Transverse colon (tissue), 4 donors: ENCODE measurements around the gene CPLX1. TPM values are rescaled to one million over a fixed set of nuclear protein-coding genes. Genes with fewer than 3 reads are reported as not detected.

Experiments used
- DNase-seq: peaks from one replicate; pipeline ENCODE4 v3.0.0-alpha.2; 2019
- H3K27ac ChIP-seq, 4 donors: fragments of 200-600 bp; sonication (generic); 2 replicates each; pipeline ENCODE4 v1.5.1; 2016 to 2018; ENCODE audit warnings: inconsistent platforms in 4 of 4
- H3K27me3 ChIP-seq: fragments of 200-600 bp; sonication (generic); 2 replicates; pipeline ENCODE4 v1.5.1; 2017; ENCODE audit warnings: inconsistent platforms
- H3K36me3 ChIP-seq, 4 donors: fragments of 200-600 bp; sonication (generic); 2 replicates each; pipeline ENCODE4 v1.5.1; 2017 to 2019; ENCODE audit warnings: inconsistent platforms in 4 of 4
- H3K4me1 ChIP-seq, 4 donors: fragments of 200-600 bp; sonication (generic); 2 replicates each; pipeline ENCODE4 v1.5.1; 2017 to 2020; ENCODE audit warnings: inconsistent platforms in 4 of 4
- H3K4me3 ChIP-seq, 4 donors: fragments of 200-600 bp; sonication (generic); 1 replicate in 1 of 4; 2 replicates in 3 of 4; pipeline versions ENCODE4 v1.5.1 to v1.6.1; 2017 to 2019; ENCODE audit warnings: inconsistent platforms in 4 of 4
- H3K9me3 ChIP-seq, 2 donors: fragments of 200-600 bp; sonication (generic); 2 replicates each; pipeline ENCODE4 v1.5.1; 2017 to 2019; ENCODE audit warnings: inconsistent platforms in 2 of 2
- POLR2AphosphoS5 ChIP-seq, 3 donors: sonication (generic); formaldehyde crosslinking; IDR thresholded peaks; one replicate each; pipeline ENCODE4 v1.6.1; 2016; ENCODE audit warnings: antibody characterized with exemption in 3 of 3
- WGBS, 2 donors: methylation state at CpG; one replicate each; pipeline ENCODE4 v1.1.5; 2018; ENCODE audit warnings: low coverage in 1 of 2; 5-methylcytosine and 5-hydroxymethylcytosine counted together
- in situ Hi-C, 4 donors: fragments of 200-750 bp; cut with MboI; loops; one replicate each; pipeline versions ENCODE4 v1.15.0 to v1.15.1; 2017; ENCODE audit warnings: low sequenced_read_pairs in 3 of 4, low pct_ligation_motif_present in 1 of 4, low pct_unique_long_range_greater_than_20kb in 1 of 4
- intact Hi-C: fragments of 100-400 bp; cut with DNase I; formaldehyde crosslinking; loops from one replicate; pipeline ENCODE4 v1.15.1; 2023; ENCODE audit warnings: low total_unique reads
- total RNA-seq, 4 donors: library from RNA; depleted of rRNA; stranded (reverse); fragments of >200 nt; gene quantifications; one replicate each; pipeline ENCODE4 v1.1.0, GENCODE V29; 2016

Gene CPLX1
- total RNA-seq, 4 donors from 2014 or later = 0.32 to 3.7 (median 0.41) TPM; not detected in 1

- DNase-seq = no peak
- no peaks in the 10 kb centered on the region for H3K27me3 ChIP-seq
- H3K9me3 ChIP-seq = no peaks in the 10 kb centered on the region
- in situ Hi-C loops = no loop called here
- H3K4me3 ChIP-seq = no peak overlapping the region
- H3K27ac ChIP-seq = no peak overlapping the region
- intact Hi-C loops = no loop called here
- H3K4me1 ChIP-seq = peaks cover 0 to 14% (median 0%) of the 10 kb centered on the region in 4 donors
- no peak for TF ChIP-seq POLR2AphosphoS5 (IDR thresholded peaks at IDR 0.05)
- 95 to 100% methylated on average over 1 to 8 of the region's 8 CpGs for WGBS, 2 donors
- H3K36me3 ChIP-seq = peaks cover 0 to 39% (median 22%) of the 10 kb centered on the region in 4 donors
Measured at GRCh38 chr4:735583-735982, 90.3 kb downstream of the CPLX1 start.

Other genes starting within 250 kb of the CPLX1 start
- gene TMEM271, start 249.8 kb downstream of the CPLX1 start, total RNA-seq = not detected
- 1 to 10 TPM in 1 of 4 donors, under 1 TPM in 2, not detected in 1; 0.60 to 2.5 (median 0.95) TPM for gene PDE6B, start 200.6 kb downstream of the CPLX1 start, total RNA-seq
- gene ATP5ME, start 151.9 kb downstream of the CPLX1 start, total RNA-seq = 100 to 1,000 TPM in 2 of 4 donors, 10 to 100 TPM in 1, not detected in 1; 52.0 to 152 (median 148) TPM
- 100 to 1,000 TPM in 1 of 4 donors, 10 to 100 TPM in 3; 20.3 to 199 (median 33.4) TPM for gene MYL5, start 151.6 kb downstream of the CPLX1 start, total RNA-seq
- gene SLC49A3, start 137.0 kb downstream of the CPLX1 start, total RNA-seq = 10 to 100 TPM in 2 of 4 donors, 1 to 10 TPM in 2; 1.2 to 17.6 (median 9.2) TPM
- gene PCGF3, start 120.3 kb downstream of the CPLX1 start, total RNA-seq = 100 to 1,000 TPM in 2 of 4 donors, 10 to 100 TPM in 2; 56.5 to 256 (median 97.2) TPM
- 100 to 1,000 TPM; 230 to 882 (median 305) TPM for gene GAK, start 106.2 kb upstream of the CPLX1 start, total RNA-seq
- gene TMEM175, start 106.3 kb upstream of the CPLX1 start, total RNA-seq = 100 to 1,000 TPM in 1 of 4 donors, 10 to 100 TPM in 3; 44.0 to 116 (median 50.5) TPM
- 100 to 1,000 TPM in 2 of 4 donors, 10 to 100 TPM in 2; 51.8 to 147 (median 86.0) TPM for gene DGKQ, start 147.4 kb upstream of the CPLX1 start, total RNA-seq
- 10 to 100 TPM; 25.9 to 78.6 (median 40.4) TPM for gene IDUA, start 160.9 kb upstream of the CPLX1 start, total RNA-seq
- 1 to 10 TPM; 1.7 to 4.1 (median 2.8) TPM for gene SLC26A1, start 167.3 kb upstream of the CPLX1 start, total RNA-seq
- gene FGFRL1, start 185.5 kb upstream of the CPLX1 start, total RNA-seq = 10 to 100 TPM; 11.7 to 15.9 (median 14.2) TPM